ENCODE results near the gene PCSK1N. TPM values are rescaled to one million over a fixed set of nuclear protein-coding genes. Genes with fewer than 3 reads are reported as not detected.

Gene PCSK1N
- total RNA-seq, 1 experiment from 2014 or later: 0.22 TPM

DNA sequence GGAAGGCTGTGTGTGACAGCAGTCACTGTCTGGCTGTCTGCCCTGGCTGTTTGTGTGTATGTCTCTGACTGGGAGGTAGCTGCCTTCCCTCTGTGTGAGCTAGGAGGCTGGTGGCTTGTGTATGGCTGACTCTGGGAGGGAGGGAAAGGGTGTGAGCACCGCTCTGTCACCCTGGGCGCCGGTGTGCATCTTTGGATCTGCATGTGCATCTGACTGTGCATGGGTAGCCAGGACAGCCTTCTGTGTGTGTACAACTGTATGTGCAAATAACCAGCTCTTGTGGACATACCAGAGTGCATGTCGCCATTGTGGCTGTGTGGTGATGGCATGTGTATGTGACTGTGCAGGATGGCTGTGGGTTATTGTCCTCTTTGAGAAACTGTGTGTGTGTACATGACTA is 16.5 kb downstream of the PCSK1N start:
- POLR2A ChIA-PET: no interaction called here
- no peak overlapping the region for H3K9ac ChIP-seq (ENCODE audit: low read length)
- BruUV-seq (replicated peaks): no TSS peak

DNA sequence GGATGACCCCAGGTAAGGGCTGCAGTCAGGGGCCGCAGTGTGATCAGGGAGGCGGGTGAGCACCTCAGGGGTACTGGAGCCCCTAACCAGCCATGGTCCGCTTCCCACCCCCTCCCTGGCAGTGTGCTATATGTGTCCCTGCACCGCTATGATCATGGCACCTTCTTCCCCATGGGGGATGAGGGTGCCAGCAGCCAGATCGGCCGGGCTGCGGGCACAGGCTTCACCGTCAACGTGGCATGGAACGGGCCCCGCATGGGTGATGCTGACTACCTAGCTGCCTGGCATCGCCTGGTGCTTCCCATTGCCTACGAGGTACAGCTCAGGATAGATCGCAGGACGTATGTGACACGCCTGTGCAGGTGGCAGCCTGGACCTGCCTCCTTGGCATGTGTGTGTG is 17.3 kb downstream of the PCSK1N start:
- Histone ChIP-seq H3K36me3 (ENCODE audit: control insufficient read depth in 1 of 2, insufficient read depth in 2 of 2, low read length in 2 of 2) (no peaks in the 10 kb centered on the region), H3K4me3 (replicated peaks in 1 of 2; ENCODE audit: low read depth in 1 of 2, low read length in 2 of 2) (no peak overlapping the region), H3K79me2 (ENCODE audit: insufficient read depth, low read length) (no peaks in the 10 kb centered on the region), H4K20me1 (ENCODE audit: insufficient read depth) (no peaks in the 10 kb centered on the region), H2AFZ (ENCODE audit: low read depth, low read length, poor library complexity, severe bottlenecking) (no peak overlapping the region), H3K27me3 (ENCODE audit: insufficient read depth, low read length) (no peaks in the 10 kb centered on the region), H3K4me1 (ENCODE audit: control insufficient read depth in 1 of 2, insufficient read depth in 2 of 2, low read length in 2 of 2) (no peaks in the 10 kb centered on the region), H3K9me2 (ENCODE audit: insufficient read depth) (no peaks in the 10 kb centered on the region), H3K9me3 (ENCODE audit: control insufficient read depth in 1 of 2, insufficient read depth in 1 of 2, low read depth in 1 of 2, low read length in 2 of 2) (no peaks in the 10 kb centered on the region), H3K4me2 (ENCODE audit: low read length) (no peak overlapping the region), H3K9ac (ENCODE audit: low read length) (no peak overlapping the region), H3K27ac (ENCODE audit: low read depth, low read length) (no peak overlapping the region)
- ChIA-PET POLR2A (no interaction called here), CTCF (no interaction called here), RAD21 (ENCODE audit: low non-redundant PET in 1 of 2, low total read pairs in 2 of 2, uncharacterized antibody in 2 of 2, unreplicated experiment in 2 of 2) (no interaction called here)
- ATAC-seq (no peak), DNase-seq (ENCODE audit: low read depth, low spot score) (no peak)
- intact Hi-C loops (cut with micrococcal nuclease): no loop called here
- no TSS peak for BruUV-seq (replicated peaks)
- TF ChIP-seq TCF7L2 (IDR thresholded peaks at IDR 0.05; ENCODE audit: borderline replicate concordance, extremely low read depth, insufficient read depth, insufficient read length): no peak
- TF ChIP-seq ZFX (IDR thresholded peaks at IDR 0.05): no peak
- TF ChIP-seq, protein P1, sequence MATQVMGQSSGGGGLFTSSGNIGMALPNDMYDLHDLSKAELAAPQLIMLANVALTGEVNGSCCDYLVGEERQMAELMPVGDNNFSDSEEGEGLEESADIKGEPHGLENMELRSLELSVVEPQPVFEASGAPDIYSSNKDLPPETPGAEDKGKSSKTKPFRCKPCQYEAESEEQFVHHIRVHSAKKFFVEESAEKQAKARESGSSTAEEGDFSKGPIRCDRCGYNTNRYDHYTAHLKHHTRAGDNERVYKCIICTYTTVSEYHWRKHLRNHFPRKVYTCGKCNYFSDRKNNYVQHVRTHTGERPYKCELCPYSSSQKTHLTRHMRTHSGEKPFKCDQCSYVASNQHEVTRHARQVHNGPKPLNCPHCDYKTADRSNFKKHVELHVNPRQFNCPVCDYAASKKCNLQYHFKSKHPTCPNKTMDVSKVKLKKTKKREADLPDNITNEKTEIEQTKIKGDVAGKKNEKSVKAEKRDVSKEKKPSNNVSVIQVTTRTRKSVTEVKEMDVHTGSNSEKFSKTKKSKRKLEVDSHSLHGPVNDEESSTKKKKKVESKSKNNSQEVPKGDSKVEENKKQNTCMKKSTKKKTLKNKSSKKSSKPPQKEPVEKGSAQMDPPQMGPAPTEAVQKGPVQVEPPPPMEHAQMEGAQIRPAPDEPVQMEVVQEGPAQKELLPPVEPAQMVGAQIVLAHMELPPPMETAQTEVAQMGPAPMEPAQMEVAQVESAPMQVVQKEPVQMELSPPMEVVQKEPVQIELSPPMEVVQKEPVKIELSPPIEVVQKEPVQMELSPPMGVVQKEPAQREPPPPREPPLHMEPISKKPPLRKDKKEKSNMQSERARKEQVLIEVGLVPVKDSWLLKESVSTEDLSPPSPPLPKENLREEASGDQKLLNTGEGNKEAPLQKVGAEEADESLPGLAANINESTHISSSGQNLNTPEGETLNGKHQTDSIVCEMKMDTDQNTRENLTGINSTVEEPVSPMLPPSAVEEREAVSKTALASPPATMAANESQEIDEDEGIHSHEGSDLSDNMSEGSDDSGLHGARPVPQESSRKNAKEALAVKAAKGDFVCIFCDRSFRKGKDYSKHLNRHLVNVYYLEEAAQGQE (IDR thresholded peaks at IDR 0.05; ENCODE audit: low read depth): no peak
- TF ChIP-seq FOSL1 (IDR thresholded peaks at IDR 0.05; ENCODE audit: low read depth): no peak
- TF ChIP-seq, protein P2, sequence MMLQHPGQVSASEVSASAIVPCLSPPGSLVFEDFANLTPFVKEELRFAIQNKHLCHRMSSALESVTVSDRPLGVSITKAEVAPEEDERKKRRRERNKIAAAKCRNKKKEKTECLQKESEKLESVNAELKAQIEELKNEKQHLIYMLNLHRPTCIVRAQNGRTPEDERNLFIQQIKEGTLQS (IDR thresholded peaks at IDR 0.05): no peak
- TF ChIP-seq, protein P3, sequence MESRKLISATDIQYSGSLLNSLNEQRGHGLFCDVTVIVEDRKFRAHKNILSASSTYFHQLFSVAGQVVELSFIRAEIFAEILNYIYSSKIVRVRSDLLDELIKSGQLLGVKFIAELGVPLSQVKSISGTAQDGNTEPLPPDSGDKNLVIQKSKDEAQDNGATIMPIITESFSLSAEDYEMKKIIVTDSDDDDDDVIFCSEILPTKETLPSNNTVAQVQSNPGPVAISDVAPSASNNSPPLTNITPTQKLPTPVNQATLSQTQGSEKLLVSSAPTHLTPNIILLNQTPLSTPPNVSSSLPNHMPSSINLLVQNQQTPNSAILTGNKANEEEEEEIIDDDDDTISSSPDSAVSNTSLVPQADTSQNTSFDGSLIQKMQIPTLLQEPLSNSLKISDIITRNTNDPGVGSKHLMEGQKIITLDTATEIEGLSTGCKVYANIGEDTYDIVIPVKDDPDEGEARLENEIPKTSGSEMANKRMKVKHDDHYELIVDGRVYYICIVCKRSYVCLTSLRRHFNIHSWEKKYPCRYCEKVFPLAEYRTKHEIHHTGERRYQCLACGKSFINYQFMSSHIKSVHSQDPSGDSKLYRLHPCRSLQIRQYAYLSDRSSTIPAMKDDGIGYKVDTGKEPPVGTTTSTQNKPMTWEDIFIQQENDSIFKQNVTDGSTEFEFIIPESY (IDR thresholded peaks at IDR 0.05; ENCODE audit: extremely low read depth, insufficient replicate concordance, low read length): no peak

More for the DNA sequence above, 16.5 kb downstream of the PCSK1N start:
- H3K4me2 ChIP-seq (ENCODE audit: low read length): no peak overlapping the region
- H3K9me2 ChIP-seq (ENCODE audit: insufficient read depth): no peaks in the 10 kb centered on the region
- no peaks in the 10 kb centered on the region for H3K27me3 ChIP-seq (ENCODE audit: insufficient read depth, low read length)
- H3K4me3 ChIP-seq (replicated peaks in 1 of 2; ENCODE audit: low read depth in 1 of 2, low read length in 2 of 2): no peak overlapping the region
- H4K20me1 ChIP-seq (ENCODE audit: insufficient read depth): no peaks in the 10 kb centered on the region
- CTCF ChIA-PET: no interaction called here
- H3K79me2 ChIP-seq (ENCODE audit: insufficient read depth, low read length): no peaks in the 10 kb centered on the region
- no peak overlapping the region for H3K27ac ChIP-seq (ENCODE audit: low read depth, low read length)
- intact Hi-C loops (cut with micrococcal nuclease): no loop called here
- no peak overlapping the region for H2AFZ ChIP-seq (ENCODE audit: low read depth, low read length, poor library complexity, severe bottlenecking)
- no peaks in the 10 kb centered on the region for H3K36me3 ChIP-seq (ENCODE audit: control insufficient read depth in 1 of 2, insufficient read depth in 2 of 2, low read length in 2 of 2)
- ATAC-seq (no peak), DNase-seq (ENCODE audit: low read depth, low spot score) (no peak)
- TF ChIP-seq RAD21 (IDR thresholded peaks at IDR 0.05; ENCODE audit: low read depth): no peak
- TF ChIP-seq, protein P3 (IDR thresholded peaks at IDR 0.05; ENCODE audit: extremely low read depth, insufficient replicate concordance, low read length): no peak
- TF ChIP-seq ELF1 (IDR thresholded peaks at IDR 0.05; ENCODE audit: borderline replicate concordance, low read depth): no peak
- TF ChIP-seq ZFX (IDR thresholded peaks at IDR 0.05): no peak
- no peak for TF ChIP-seq SP1 (IDR thresholded peaks at IDR 0.05; ENCODE audit: low read depth)
- TF ChIP-seq FOSL1 (IDR thresholded peaks at IDR 0.05; ENCODE audit: low read depth): no peak
- no peak for TF ChIP-seq YY1 (IDR thresholded peaks at IDR 0.05; ENCODE audit: extremely low read depth, insufficient replicate concordance, low read depth, low read length)
- TF ChIP-seq ZNF274 (IDR thresholded peaks at IDR 0.05; ENCODE audit: low read depth, low read length): no peak
- no peak for TF ChIP-seq EZH2 (IDR thresholded peaks at IDR 0.05)
- TF ChIP-seq JUND (IDR thresholded peaks at IDR 0.05): no peak
- TF ChIP-seq POLR2AphosphoS5 (IDR thresholded peaks at IDR 0.05; ENCODE audit: low read depth, low read length): no peak
- TF ChIP-seq EZH2phosphoT487 (IDR thresholded peaks at IDR 0.05; ENCODE audit: borderline replicate concordance): no peak
- RAD21 ChIA-PET (ENCODE audit: low non-redundant PET in 1 of 2, low total read pairs in 2 of 2, uncharacterized antibody in 2 of 2, unreplicated experiment in 2 of 2): no interaction called here
- no peaks in the 10 kb centered on the region for H3K4me1 ChIP-seq (ENCODE audit: control insufficient read depth in 1 of 2, insufficient read depth in 2 of 2, low read length in 2 of 2)
- no peaks in the 10 kb centered on the region for H3K9me3 ChIP-seq (ENCODE audit: control insufficient read depth in 1 of 2, insufficient read depth in 1 of 2, low read depth in 1 of 2, low read length in 2 of 2)

Data from HCT116 (cell line).